GM21515 (cell line): Measurements from ENCODE around the gene MRPL37.

Source experiments
- ATAC-seq: cut with Tn5 transposase; IDR thresholded peaks from one replicate; pipeline ENCODE4 v1.9.1; 2021; ENCODE audit not compliant: unreplicated experiment

Gene MRPL37

DNA sequence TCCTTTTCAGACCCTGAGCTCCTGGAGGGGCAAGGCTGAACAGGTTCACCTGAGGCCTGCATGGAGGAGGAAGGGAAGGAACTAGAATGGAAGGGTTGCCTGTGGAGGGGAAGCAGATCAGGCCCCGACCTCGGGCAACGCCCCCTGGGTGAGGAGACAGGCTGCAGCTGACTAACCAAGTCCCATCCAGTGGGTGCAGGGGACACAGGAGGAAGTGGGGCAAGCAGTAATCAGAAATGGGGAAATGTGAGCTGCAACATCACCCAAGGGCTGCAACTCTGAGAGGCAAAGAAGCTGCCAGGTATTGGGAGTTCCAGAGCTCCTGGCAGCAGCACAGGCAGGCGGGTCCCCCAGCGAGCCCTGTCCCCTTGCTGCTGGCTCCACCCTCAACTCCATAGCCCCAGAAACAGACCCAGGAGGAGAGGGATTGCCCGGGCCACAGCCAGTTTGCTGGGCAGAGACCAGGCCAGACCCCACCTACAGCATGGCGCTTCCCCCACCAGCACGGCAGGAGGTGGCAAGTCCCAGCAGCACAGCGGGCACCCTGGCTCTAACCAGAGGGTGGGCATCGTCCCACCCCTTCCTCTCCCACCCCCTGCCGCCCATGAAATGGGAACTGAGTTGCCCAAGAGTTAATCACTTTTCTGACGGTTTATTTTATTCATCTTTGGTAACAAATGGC, 38.5 kb downstream of the MRPL37 start:
- ATAC-seq = no peak

- no peak for ATAC-seq
Measured at GRCh38 chr1:54239035-54239383, 39.0 kb downstream of the MRPL37 start.

DNA sequence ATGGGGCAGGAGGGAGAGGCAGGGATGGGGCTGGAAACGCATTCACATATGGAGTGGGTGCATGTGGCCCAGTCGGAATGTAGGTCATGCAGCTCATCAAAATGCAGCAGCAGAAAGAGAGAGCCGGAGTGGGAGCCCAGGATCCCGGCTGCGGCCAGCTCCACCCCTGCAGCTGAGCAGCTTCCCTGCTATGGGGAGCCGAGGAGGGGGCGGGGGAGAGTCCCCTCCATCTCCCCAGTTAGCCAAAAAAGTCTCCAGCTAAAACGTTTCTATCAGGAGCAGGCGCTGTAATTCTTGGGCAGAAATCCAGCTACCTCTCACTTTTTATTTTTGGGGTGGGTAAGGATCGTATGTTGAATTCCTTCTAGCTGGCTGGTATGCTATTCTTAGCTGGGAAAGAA, 39.7 kb downstream of the MRPL37 start:
- ATAC-seq = no peak

GRCh38 chr1:54240741-54241335, 40.9 kb downstream of the MRPL37 start:
- no peak for ATAC-seq

GRCh38 chr1:54241364-54241763, 41.4 kb downstream of the MRPL37 start:
- no peak for ATAC-seq

DNA sequence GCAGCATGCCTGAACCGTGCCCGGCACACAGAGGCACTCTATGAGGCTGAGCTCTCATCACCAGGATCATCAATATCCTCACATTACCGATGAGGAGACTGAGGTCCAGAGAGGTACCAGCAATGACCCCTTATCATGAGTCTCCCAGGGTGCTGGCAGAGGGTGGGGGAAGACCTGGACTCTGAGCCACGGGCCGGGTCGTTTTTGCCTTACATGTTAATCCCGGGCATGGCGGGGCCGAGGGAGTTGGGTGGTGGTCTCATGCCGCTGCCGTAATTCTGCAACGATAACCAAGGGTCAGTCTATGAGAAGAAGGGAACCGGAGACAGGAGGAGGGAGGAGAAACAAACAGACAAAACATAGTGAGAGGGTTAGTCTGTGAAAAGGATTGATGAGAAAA, 43.1 kb downstream of the MRPL37 start:
- no peak for ATAC-seq

DNA sequence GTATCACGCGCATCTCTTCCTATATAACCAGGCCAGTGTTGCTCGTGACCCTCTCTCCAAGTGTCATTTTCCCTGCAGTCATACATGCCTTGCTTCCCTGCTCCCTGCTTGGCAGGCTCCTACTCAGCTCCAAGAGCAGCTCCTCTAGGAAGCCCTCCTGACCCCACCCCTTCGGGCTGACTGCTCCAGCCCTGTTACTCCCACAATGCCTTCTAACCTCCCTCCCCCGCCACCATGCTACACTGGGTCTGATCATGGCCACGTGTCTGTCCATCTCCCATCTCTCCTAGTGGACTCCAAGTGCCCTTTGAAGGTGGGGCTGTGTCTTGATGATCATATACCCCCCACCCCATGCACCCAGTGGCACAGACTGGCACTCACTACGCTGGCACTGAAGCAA, 44.7 kb downstream of the MRPL37 start:
- ATAC-seq = no peak

- no peak for ATAC-seq
Measured at GRCh38 chr1:54245501-54245900, 45.5 kb downstream of the MRPL37 start.

GRCh38 chr1:54246116-54246721, 46.3 kb downstream of the MRPL37 start:
- no peak for ATAC-seq

- ATAC-seq = no peak
Measured at GRCh38 chr1:54247863-54248515, 48.0 kb downstream of the MRPL37 start.

- no peak for ATAC-seq
Measured at GRCh38 chr1:54248966-54249365, 49.0 kb downstream of the MRPL37 start.

DNA sequence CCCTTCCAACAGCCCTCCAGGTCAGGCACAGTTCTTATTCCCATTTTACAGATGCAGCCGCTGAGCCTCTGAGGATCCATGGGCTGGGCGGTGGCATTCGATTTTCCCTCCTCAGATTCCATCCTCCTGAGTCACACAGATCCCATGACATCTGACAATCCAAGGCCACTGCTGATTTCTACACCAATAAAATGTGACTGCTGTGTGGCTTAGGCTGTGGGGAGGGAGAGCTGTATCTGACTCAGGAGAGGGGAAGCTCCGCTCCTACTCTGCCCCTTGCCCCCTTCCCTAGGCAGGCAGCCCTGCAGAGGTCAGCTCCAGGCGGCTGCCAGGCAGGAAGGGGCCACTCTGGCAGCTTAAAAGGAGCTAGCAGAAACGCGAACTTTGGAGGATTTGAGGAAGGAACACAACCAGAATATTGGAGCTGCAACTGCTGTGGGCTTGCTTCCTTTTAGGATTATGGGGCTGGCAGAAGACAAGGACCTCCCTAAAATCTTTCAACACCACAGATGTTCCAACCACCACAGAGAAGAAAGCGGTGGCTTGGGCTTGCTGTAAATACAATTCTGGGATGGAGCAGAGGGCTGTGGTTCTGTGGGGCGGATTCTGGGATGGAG, 50.0 kb downstream of the MRPL37 start:
- ATAC-seq = no peak

DNA sequence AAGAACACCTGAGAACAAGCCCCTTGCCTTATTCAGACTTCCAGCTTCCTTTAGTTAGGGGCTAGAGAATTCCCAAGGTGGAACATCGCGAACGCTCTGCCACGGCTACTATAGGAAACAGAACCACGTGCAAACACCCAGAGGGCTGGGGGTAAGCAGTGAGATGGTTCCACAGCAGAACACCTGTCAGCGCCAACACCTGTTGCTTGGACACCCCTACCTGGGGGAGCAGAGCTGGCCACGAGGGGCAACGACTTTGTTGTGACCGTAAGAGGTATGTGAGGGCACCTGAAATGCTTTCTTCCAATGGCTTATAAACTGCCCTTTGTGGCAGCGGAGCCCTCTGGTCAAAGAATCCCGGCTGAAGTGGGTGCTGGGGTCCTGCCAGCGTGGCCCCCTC, 50.7 kb downstream of the MRPL37 start:
- no peak for ATAC-seq

DNA sequence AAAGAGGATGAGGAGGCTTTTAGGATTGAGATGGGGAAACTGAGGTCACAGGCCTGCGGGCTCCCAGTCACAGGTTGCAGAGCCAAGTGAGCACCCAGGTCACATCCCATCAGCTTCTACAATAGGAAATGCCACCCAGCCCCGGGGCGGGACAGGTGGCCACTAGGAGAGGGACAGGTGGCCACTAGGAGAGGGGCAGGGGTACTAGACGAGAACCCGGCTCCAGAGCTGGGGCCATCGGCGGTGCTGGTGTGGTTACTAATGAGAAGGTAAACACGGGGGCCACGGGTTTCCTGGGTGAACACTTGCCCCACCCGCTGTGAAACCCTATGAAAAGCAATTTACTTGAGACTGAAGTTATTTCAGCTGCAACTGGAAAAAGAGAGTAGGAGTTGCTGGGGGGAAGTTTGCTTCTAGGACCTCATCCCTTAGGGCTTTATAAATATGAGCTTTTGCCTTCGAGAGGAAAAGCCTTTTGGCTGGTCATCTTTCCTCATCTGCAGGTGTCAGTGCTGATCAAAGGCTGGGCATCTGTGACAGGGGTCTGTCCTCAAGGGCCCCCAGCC, 52.5 kb downstream of the MRPL37 start:
- no peak for ATAC-seq

DNA sequence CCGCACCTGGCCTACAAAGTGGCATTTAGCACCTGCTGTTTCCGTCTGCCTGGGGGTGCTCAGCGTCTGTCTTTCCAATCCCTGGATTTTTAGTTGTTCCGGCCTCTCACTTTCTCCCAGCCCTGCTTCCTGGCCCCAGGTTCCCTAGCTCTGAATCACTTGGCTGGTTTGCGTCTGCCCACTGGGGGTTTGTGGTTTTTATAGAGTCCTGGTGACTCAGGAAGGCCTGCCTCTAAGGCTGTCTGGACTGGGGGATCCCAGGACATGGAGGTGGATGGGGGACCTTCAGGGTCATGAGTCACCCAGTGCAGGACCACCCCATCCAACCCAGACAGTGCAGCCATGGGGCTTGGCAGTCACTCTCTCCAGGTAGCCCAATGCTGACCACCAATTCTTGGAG, 53.5 kb downstream of the MRPL37 start:
- no peak for ATAC-seq

- ATAC-seq = no peak
Measured at GRCh38 chr1:54254055-54254454, 54.1 kb downstream of the MRPL37 start.

DNA sequence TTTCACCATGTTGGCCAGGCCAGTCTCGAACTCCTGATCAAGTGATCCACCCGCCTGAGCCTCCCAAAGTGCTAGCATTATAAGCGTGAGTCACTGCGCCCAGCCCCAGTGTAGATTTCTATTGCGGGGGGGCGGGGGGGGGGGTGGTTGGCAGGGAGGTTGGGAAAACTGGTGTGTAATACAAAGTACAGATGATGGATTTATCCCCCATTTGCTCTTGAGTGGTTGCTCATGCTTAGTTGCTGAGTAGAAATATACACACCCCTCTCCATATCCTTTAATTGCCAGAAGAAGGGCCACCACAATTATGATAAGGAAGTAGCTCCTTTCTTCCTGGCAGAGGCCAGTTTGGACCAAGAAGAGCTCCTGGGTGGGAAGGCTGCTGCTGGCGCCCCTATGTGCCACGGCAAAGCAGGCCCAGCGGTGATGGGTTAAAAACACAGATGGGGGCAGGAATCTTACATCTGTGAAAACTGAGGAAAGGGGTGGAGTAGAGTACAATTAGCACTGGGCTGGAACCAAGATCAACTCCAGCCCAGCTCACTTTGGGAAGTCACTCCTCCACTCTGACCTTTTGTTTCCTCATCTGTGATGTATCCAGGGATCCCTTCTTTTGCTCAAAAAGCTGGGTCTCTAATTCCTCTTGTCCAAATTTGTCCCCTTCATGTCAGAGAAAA, 55.2 kb downstream of the MRPL37 start:
- ATAC-seq = no peak

DNA sequence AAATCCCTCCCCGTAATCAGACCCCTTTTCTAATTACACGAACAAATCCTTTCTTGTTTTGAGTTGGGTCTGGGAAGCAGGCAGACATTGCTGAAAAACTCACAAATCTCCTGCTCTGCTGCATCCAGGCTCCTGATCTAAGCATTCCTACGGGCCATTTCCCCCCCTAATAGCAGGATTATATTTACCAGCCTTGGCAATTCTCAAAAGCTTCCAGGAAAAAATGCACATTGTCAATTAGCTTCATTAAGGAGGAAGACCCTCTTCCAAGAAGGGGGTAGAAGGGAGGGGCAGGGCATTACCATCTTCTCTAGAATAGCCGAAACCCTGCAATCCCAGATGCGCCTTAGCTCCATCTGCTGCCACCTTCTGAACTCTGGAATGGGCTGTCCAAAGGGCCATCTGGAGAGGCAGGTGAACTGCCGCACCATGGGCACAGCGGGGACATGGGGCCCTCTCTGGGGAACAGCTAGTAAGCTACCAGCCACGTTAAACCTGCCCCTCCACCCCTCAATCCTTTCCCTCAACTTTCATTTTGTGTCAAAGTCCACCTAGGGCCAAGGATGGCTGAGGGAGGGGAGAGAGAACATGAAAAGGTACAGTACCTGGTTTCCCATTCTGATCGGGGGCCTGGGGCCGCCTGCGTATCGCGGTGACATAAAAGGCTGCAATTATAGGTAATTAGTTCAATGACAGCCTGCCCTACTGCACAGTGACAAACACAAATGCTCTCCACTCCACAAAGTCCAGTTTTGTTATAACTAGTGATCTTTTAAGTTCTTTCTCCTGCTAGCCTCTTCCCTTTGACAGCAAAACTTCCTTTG, 56.8 kb downstream of the MRPL37 start:
- ATAC-seq = no peak

GRCh38 chr1:54257346-54257620, 57.3 kb downstream of the MRPL37 start:
- ATAC-seq = no peak

GRCh38 chr1:54257876-54258275, 57.9 kb downstream of the MRPL37 start:
- ATAC-seq = no peak
